Neural crest cell (in vitro differentiated cells): Measurements from ENCODE around the gene COL9A3. TPM values are rescaled to one million over a fixed set of nuclear protein-coding genes. Genes with fewer than 3 reads are reported as not detected.

Source experiments
- DNase-seq: peaks from one replicate; pipeline ENCODE4 v3.0.0; 2021; ENCODE audit warnings: low read depth, mixed read lengths, low spot score
- H3K27ac Mint-ChIP-seq: one replicate; pipeline ENCODE4 v1.8.0; 2021; ENCODE audit warnings: mild to moderate bottlenecking, mixed read lengths; ENCODE audit not compliant: unreplicated experiment
- H3K27me3 Mint-ChIP-seq: 2 replicates; pipeline ENCODE4 v1.8.0; 2021; ENCODE audit warnings: low read depth, mild to moderate bottlenecking, mixed read lengths
- H3K36me3 Mint-ChIP-seq: 2 replicates; pipeline ENCODE4 v1.8.0; 2021; ENCODE audit warnings: low read depth, mild to moderate bottlenecking, mixed read lengths
- H3K4me1 Mint-ChIP-seq: 2 replicates; pipeline ENCODE4 v1.8.0; 2021; ENCODE audit warnings: mixed read lengths
- H3K4me3 Mint-ChIP-seq: one replicate; pipeline ENCODE4 v1.8.0; 2021; ENCODE audit warnings: mild to moderate bottlenecking, mixed read lengths
- H3K9me3 Mint-ChIP-seq: 2 replicates; pipeline ENCODE4 v1.8.0; 2021; ENCODE audit warnings: mixed read lengths
- CTCF ChIP-seq: fragments of 200-600 bp; sonication (generic); conservative IDR thresholded peaks from 2 replicates; pipeline ENCODE4 v1.5.0; 2021; ENCODE audit warnings: antibody characterized with exemption, mild to moderate bottlenecking
- total RNA-seq: library from RNA; stranded (reverse); gene quantifications from 2 replicates; pipeline ENCODE4 v1.2.1, GENCODE V29; 2021

The COL9A3 gene
- total RNA-seq, 1 donor from 2014 or later: 4.6 TPM

GRCh38 chr20:62780204-62780603 lies 36.6 kb upstream of the COL9A3 start:
- TF ChIP-seq CTCF: no peak
- H3K27ac Mint-ChIP-seq: no peak overlapping the region

GRCh38 chr20:62780696-62781095 lies 36.2 kb upstream of the COL9A3 start:
- TF ChIP-seq CTCF: no peak
- no peaks in the 10 kb centered on the region for H3K27me3 Mint-ChIP-seq
- no peak for DNase-seq
- no peak overlapping the region for H3K27ac Mint-ChIP-seq
- no peaks in the 10 kb centered on the region for H3K36me3 Mint-ChIP-seq
- H3K4me1 Mint-ChIP-seq: no peaks in the 10 kb centered on the region
- H3K4me3 Mint-ChIP-seq: no peak overlapping the region
- no peaks in the 10 kb centered on the region for H3K9me3 Mint-ChIP-seq

More at GRCh38 chr20:62780204-62780603, 36.6 kb upstream of the COL9A3 start:
- H3K27me3 Mint-ChIP-seq: no peaks in the 10 kb centered on the region
- H3K9me3 Mint-ChIP-seq: no peaks in the 10 kb centered on the region
- no peak for DNase-seq
- H3K4me3 Mint-ChIP-seq: no peak overlapping the region
- H3K36me3 Mint-ChIP-seq: no peaks in the 10 kb centered on the region
- no peaks in the 10 kb centered on the region for H3K4me1 Mint-ChIP-seq

GRCh38 chr20:62782149-62782892 lies 34.5 kb upstream of the COL9A3 start:
- TF ChIP-seq CTCF: no peak
- H3K9me3 Mint-ChIP-seq: no peaks in the 10 kb centered on the region
- H3K27me3 Mint-ChIP-seq: no peaks in the 10 kb centered on the region
- no peak for DNase-seq
- H3K4me1 Mint-ChIP-seq: peaks cover 11% of the 10 kb centered on the region
- H3K4me3 Mint-ChIP-seq: no peak overlapping the region
- H3K27ac Mint-ChIP-seq: no peak overlapping the region
- no peaks in the 10 kb centered on the region for H3K36me3 Mint-ChIP-seq

GRCh38 chr20:62782893-62783278 lies 34.0 kb upstream of the COL9A3 start:
- H3K36me3 Mint-ChIP-seq: no peaks in the 10 kb centered on the region
- H3K9me3 Mint-ChIP-seq: no peaks in the 10 kb centered on the region
- DNase-seq: no peak
- H3K27ac Mint-ChIP-seq: no peak overlapping the region
- no peaks in the 10 kb centered on the region for H3K27me3 Mint-ChIP-seq
- no peak for TF ChIP-seq CTCF
- peaks cover 13% of the 10 kb centered on the region for H3K4me1 Mint-ChIP-seq
- H3K4me3 Mint-ChIP-seq: no peak overlapping the region

GRCh38 chr20:62784497-62784896 lies 32.4 kb upstream of the COL9A3 start:
- Mint-ChIP-seq H3K27me3 (no peaks in the 10 kb centered on the region), H3K4me3 (no peak overlapping the region), H3K9me3 (no peaks in the 10 kb centered on the region), H3K36me3 (no peaks in the 10 kb centered on the region), H3K27ac (no peak overlapping the region), H3K4me1 (peaks cover 19% of the 10 kb centered on the region)
- no peak for DNase-seq
- no peak for TF ChIP-seq CTCF
